ENCODE data around the gene NDFIP1.
A peak's percentile ranks its signal among the peaks of the same experiment; 100 is the strongest.

The NDFIP1 gene

DNA sequence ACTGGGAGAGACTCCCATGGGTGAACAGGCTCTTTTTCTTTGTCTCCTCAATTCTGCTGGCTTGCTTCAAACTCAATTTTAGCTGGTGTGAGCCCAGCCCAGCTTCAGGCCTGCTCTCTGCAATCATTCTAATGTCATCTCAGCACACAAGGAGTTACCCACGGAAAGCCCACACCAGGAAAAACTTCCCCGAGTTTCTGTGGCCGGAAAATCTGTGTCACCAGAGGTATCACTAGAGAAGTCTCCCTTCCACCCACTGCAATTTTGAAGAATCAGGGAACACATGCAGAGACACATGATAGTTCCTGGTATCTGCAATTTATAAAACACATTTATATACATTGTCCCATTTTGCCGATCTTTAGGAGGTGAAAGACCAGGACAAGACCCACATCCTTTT, 13.5 kb upstream of the NDFIP1 start:
- no peak for DNase-seq

DNA sequence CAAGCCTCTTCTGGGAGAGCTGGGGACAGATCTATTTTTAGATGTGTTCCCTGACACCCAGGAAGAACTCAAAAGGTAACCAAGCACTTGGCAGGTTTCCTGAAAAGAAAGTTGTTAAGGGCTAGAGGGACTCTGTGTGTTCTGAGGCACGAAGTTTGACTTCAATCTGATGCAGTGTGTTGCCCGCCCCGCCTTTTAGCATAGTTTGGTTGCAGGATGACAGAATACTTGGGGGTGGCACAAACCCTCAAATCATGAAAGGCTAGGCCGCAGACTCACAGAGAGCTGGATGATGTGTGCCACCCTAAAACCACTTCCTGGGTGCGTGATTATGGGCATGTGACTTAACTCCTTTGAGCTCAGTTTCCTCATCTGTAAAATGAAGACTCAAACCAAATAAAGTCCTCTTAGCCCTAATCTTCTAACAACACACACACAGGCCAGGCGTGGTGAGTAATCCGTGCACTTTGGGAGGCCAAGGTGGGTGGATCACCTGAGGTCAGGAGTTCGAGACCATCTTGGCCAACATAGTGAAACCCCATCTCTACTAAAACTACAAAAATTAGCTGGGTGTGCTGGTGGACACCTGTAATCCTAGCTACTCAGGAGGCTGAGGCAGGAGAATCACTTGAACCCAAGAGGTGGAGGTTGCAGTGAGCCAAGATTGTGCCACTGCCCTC, 12.8 kb upstream of the NDFIP1 start:
- no peak for DNase-seq

DNA sequence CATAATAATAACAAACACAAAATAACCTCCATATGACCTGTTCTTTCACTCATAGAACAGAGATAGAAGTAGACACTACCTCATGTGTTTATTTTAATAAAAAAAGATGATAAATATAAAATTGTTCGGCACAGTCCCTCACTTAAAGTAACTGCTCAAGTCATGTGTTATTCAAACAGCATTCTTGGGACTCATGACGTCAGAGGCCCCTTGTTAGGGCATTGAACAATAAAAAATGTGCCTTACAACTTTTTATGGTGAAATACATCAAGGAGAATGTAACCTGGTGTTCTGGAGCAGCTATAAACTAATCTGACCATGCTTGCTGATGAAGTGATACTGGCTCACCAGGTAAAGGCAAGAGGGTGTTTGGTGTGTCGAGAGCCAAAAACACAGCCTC, 12.2 kb upstream of the NDFIP1 start:
- no peak for DNase-seq

DNA sequence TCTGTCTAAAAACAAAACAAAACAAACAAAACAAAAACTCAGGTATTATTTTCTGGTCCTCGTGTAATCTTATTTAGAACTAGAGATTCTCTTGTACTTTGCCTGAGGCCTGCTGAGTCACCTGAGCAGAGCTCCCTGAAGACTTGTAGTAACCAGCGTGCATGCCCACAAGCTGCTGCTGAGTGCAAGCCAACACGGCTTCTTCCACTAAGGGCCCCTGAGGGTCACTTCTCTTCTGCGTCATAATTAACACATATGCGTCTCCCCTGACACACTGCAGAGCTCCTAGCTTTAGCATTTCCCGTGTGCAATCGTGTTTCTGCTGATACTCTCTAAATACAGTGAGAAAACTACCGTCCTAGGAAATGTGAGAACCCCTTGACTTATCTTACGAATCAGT, 10.9 kb upstream of the NDFIP1 start:
- DNase-seq, result no peak

DNA sequence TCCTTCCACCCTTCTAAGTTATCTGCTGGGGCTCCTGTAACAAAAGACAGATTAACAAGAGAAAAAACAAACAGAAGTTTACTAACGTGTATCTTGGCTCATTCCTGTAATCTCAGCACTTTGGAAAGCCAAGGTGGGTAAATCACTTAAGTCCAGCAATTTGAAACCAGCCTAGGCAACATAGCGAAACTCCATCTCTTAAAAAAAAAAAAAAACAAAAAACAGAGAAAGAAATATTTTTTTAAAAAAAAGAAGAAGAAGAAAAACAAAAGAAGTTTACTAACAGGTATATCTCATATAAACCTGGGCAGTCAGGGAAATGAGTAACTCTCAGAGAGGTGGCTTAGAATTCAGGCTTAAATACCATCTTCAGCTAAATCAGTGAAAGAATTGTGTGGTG, 10.3 kb upstream of the NDFIP1 start:
- DNase-seq, result no peak

DNA sequence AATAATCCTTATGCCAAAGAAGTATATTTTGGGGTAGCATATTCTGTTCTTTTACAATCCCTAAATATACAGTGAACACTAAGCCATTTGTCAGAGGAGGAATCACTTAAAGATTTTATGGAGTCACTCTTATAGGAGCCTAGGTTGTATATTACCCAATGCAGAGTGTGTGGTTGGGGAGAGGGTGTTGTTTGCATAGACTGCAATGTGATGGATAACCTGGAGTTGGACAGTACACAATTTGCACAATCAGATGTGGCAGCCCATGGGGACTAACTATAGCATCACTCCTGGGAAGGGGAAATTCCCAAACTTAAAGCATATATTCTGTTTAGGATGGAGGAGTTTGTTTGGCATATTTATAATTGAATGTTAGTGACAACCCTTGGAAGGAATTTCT, 9.6 kb upstream of the NDFIP1 start:
- no peak for DNase-seq

DNA sequence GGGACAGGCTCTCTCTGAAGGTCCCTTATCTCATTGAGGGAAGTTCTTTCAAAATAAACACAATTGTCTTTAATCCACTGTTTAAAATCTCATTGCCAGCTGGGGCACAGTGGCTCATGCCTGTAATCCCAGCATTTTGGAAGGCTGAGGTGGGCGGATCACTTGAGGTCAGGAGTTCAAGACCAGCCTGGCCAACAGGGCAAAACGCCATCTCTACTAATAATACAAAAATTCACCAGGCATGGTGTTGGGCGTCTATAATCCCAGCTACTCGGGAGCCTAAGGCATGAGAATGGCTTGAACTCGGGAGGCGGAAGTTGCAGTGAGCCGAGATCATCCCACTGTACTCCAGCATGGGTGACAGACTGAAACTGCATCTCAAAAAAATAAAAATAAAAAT, 8.3 kb upstream of the NDFIP1 start:
- DNase-seq, result no peak

DNA sequence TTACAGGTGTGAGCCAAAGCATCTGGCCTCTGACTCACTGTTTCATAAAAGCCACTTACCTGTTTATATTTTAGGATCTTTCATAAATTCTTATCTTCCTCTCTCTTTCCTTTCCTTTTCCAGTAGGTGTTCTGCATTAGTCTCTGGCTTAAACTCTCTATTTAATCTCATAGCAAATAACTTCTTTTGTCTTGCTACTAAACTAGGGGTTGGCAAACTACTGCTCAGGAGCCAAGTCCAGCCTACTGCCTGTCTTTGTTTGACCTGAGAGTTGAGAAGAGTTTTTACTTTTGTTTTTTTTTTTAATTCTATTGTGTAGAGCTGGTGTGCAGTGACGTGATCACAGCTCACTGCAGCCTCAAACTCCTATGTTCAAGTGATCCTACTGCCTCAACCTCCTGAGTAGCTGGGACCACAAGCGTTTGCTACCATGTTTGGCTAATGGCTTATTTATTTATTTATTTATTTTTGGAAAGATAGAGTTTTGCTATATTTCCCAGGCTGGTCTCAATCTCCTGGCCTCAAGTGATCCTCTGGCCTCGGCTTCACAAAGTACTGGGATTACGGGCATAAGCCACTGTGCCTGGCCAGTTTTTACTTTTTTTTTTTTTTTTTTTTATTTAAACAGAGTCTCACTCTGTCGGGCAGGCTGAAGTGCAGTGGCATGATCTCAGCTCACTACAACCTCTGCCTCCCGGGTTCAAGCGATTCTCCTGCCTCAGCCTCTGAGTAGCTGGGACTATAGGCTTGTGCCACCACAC, 5.4 kb upstream of the NDFIP1 start:
- no peak for DNase-seq

DNA sequence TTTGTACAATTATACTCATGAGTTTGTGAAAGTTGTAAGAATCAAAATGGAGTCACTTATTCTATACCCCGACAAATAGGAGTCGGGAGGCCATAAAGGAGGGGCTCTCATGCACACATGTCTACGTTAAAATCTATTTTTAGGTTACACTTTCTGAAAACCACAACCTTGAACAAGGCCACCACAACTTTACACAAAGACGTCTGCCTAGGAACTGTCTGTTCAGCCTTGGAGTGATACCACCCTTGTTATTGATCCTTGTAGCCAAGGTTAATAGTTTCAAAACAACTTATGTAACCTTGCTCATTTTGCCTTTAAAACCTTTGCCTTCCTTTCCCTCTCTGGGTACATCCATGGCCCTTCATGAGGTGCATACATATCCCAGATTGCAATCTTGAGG, 4.1 kb upstream of the NDFIP1 start:
- DNase-seq, result no peak

DNA sequence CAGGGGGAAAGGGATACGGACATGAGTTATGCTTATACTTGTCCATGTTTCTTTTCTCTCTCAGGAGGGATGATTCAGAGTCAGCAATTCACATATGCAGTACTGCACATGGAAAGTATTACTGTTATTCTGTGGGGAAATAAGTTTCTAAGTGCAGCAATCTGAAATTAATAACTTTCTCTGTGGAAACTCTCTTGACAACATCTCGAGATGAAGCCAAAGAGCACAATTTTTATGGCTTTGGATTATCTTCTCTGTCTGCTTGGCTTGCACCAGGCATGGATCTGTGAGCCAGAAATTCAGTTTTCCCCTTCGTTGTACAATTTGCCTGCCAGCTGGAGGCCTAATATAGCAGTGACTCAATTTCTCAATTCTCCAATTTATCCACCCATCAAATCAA, 2.5 kb upstream of the NDFIP1 start:
- no peak for DNase-seq

DNA sequence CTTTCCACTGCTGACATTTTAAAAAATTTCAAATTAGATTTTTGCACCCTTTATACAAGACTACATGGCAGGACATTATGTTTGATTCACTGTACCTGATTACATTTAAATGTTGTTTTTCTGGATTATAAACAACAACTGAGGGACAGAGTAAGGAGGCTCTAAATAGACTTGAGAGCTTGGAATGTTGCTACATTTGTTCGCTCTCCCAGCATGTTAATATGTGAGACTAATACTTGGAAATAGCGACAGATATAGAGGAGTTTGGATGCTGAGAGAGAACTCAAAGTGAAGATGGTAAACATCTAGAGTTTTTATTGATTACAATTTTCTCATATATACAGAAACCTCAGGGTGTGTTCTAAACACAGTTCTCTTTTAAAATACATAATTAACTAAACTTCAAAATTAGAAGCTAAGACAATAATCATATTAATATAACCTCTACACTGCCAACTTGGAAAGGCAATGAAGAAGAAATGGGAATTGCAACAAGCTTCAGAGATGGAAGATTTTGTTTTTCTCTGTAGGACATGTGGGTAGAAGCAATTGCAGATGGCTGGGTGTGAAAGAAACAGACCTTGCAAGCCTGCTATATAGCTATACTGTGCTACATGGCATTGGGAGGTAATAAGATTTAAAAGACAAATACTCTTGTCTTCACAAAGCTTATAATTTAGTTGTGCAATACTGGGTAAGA, 1.4 kb upstream of the NDFIP1 start:
- DNase-seq, result no peak

DNA sequence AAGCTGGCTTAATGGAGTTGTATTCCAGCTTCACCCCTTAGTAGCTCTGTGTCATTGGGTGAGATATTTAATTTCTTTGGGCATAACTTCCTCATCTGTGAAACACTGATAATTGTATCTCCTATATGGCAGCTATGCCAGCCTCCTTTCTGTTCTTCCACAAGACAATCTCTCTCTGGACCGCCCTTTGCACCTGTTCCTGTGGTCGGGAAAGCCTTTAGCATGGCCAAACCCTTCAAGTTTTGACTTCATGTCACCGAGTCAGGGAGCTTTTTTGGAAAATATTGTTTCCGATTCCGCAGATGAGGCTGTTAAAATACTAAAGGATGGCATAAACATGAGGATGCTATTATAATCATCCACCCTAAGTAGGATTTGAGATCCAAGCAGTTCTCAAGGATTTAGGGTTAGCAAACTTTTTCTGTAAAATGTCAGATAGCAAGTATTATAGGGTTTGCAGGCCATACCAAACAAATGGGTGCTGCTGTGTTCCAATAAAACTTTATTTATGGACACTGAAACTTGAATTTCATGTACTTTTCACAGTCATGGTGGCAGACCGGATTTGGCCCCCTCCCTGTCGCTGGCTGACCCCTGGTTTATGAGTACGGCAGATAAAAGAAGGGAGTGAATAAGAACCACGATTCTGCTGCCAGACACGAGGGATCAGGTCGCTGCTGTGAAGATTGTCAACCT, 695 bp upstream of the NDFIP1 start:
- no peak for DNase-seq

DNA sequence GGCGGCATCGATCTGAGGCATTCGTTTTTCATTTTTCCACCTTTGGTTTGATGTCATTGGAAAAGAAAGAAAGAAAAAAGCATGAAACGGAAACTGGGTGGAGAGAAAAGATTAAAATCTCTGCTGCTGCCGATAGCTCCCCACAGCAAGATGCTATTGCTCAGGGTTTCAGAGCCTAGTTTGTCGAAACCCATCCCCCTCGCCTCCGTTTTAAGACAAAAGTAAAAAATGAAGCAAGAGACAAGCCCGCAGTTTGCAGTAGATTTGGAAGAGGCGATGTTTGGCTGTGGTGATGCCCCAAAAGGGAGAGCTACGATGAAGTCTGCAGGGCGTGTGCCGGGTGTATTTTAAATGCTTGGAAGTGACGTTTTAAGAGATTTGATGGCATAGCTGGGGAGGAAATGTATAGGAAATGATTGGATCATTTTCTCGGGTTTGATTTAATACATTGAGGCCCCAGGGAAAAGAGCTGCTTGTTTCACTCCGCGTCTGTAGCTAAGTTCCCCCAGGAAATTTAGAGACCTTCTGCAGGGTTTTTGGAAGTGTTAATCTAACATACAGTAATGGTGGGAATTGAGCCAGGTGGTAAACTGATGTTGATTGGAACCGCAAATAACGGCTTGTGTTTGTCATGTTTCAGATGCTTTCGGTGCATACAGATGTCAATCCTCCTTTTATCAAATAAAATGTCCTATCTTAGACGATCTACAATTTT, 909 bp downstream of the NDFIP1 start:
- DNase-seq, result peak; percentile 7

DNA sequence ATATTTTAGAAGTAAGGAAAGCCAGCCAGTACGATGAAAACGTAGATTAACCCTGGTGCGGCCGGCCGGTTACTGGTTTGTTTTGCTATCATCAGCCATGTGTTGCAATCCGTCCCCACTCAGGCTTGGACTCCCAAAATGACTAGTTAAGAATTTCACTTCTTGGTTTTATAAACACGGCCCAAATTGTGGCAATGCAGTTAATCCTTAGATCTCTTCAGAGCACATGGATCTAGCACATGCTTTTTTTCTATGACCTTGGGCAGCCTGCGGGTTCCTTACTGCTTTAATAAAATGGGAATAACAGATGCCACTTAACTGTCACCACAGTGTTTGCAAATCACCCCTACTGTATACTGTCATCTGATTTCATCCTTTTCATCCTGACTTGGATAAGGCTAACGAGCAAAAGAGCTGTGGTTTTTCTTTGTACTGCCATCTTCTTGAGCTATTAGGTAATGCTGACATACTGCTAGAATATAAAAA, 1.5 kb downstream of the NDFIP1 start:
- DNase-seq, result peak; percentile 30

DNA sequence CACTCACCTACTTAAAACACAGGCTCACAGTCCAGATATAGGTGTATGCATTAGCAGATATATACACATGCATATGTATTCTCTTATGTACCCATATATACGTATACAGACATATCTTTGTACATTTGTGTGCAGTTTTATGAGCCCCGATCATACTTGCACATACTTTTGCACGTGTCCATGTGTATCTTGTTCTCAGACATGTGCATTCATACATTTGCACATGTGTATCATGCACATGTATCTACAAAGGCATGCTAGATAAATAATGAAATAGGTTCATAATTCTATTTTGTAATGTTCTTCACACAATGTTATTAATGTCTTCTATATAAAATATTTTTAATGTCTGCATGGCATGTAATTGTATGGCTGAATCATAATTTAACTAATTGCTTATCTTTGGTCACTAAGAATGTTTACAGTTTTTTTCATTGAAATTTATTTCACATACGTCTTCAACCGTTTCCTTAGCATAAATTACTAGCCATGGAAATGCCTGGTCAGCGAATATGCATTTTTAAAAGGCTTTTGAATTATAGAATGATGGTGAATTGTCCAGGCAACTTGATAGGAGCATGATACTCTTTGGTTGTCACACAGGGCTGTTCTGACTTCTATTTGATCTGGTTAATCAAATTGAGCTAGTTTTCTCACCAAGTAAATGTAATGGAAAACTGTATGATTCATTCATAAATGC, 2.6 kb downstream of the NDFIP1 start:
- DNase-seq, result no peak

DNA sequence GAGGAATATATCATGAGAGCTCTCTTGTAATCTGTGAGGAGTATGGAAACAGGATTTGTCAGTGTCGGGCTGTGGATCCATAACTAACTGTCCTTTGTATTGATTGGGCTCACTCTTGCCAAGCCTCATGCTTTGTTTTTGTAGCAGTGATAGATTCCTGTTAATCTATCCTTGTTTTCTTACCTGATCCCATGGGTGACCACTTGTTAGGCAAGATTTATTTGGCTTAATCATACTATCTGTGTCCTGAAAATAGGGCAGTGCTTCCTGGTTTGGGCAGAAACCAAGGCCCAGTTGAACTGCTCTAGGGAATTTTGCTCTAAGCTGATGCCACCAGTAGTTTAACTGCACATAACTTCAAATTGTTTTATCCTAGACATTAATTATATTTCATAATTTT, 6.1 kb downstream of the NDFIP1 start:
- DNase-seq, result no peak

DNA sequence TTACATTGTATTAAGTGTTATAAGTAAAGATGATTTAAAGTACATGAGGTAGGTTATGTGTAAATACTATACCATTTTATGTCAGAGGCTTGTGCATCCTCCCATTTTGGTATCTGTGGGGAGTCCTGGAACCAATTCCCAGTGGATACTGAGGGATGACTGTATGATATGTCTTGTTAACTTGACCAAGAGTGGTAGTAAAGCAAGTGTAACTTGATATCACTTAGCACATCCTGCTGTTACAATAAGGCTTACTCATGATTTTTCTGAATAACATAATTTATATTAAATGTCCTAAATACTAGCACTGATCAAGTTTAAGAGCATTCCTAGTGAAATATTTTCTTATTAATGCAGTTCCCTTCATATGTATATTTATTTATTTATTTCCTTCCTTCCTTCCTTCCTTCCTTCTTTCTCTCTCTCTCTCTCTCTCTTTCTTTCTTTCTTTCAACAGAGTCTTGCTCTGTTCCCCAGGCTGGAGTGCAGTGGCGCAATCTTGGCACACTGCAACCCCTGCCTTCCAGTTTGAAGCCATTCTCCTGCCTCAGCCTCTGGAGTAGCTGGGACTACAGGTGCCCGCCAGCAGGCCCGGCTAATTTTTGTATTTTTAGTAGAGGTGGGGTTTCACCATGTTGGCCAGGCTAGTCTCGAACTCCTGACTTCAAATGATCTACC, 7.5 kb downstream of the NDFIP1 start:
- DNase-seq, result no peak

DNA sequence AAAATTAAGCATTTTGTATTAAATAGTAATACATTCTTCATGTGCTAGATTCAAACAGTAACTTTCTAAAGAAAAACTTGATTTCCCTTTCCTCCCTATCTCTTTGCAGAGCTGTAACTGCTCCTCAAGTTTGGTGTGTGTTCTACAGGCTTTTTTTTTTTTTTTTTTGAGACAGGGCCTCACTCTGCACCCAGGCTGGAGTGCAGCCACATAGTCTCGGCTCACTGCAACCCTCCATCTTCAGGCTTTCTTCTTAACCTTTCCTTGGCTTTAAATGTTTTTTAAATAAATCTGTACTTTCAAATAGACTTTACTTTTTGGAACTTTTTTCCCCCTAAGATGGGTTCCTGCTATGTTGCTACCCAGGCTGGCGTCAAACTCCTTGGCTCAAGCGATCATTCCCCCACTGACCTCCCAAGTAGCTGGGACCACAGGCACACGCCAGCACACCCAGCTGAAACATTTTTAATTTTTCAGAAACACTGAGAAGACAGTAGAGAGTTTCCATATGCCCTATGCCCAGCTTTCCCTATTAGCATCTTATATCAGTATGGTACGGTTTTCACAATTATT, 9.1 kb downstream of the NDFIP1 start:
- no peak for DNase-seq

DNA sequence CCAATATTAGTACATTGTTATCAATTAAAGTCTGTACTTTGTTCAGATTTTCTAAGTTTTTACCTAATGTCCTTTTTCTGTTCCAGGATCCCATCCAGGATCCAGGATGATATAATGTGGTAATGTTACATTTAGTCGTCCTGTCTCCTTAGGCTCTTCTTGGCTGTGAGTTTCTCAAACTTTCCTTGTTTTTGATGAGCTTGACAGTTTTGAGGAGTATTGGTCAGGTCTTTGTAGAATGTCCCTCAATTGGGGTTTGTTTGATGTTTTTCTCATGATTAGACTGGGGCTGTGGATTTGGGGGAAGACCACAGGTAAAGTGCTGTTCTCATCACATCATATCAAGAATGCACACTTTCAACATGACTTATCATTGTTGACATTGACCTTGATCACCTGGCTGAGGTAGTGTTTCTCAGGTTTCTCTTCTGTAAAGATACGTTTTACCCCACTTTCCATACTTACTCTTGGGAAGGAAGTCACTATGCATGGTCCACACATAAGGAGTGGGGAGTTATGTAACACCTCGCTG, 9.6 kb downstream of the NDFIP1 start:
- DNase-seq, result no peak

DNA sequence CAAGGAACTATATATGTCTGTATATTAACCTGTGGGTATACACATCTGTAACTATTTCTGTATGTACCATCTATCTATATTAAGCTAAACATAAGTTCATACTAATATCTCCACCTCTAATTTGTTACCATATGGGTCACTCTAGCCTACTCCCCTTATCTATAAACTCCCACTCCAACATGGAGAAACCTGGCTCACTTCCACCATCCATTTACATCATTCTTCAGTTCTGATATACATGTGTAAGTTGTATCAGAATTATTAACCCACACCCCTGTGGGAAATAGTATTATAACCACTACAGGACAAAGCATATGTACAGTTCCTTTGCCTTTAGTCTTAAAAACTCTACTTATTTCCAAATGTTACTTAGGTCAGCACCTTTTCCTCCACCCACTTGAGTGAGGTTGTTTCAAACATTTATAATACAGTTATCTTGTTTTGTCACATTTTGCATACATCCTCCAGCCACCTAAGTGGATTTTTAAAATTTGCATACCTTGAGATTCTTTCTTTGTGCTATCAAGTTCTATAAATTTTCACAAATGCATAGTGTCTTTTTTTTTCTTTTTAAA, 10.6 kb downstream of the NDFIP1 start:
- no peak for DNase-seq

Measured in NCI-H1694 treated with DMSO at 0.1 percent for 48 hours (cell line).